Stimulated activated CD8-positive, alpha-beta memory T cell treated with anti-CD3 and anti-CD28 coated beads, Interleukin-15, amount 100 ng/mL, for 1 hour (primary cell): Measurements from ENCODE around the gene WNT7B.

Experiments used
- DNase-seq: peaks from one replicate; pipeline ENCODE4 v3.0.0-alpha.2; 2020; ENCODE audit warnings: low read depth

The WNT7B gene

GRCh38 chr22:45953178-45953577 is 23.8 kb downstream of the WNT7B start:
- DNase-seq, result no peak

- DNase-seq, result no peak
Measured at GRCh38 chr22:45952553-45952952, 24.4 kb downstream of the WNT7B start.

- no peak for DNase-seq
Measured at GRCh38 chr22:45952151-45952550, 24.8 kb downstream of the WNT7B start.

GRCh38 chr22:45949891-45950290 is 27.1 kb downstream of the WNT7B start:
- DNase-seq, result no peak

- no peak for DNase-seq
Measured at GRCh38 chr22:45949258-45949870, 27.6 kb downstream of the WNT7B start.

GRCh38 chr22:45948081-45948648 is 28.8 kb downstream of the WNT7B start:
- DNase-seq, result no peak

GRCh38 chr22:45946805-45947600 is 30.0 kb downstream of the WNT7B start:
- DNase-seq, result no peak

GRCh38 chr22:45945621-45946106 is 31.3 kb downstream of the WNT7B start:
- DNase-seq, result no peak

GRCh38 chr22:45942787-45943493 is 34.0 kb downstream of the WNT7B start:
- DNase-seq, result no peak

GRCh38 chr22:45942344-45942743 is 34.6 kb downstream of the WNT7B start:
- DNase-seq, result no peak

- no peak for DNase-seq
Measured at GRCh38 chr22:45938913-45939312, 38.0 kb downstream of the WNT7B start.

- no peak for DNase-seq
Measured at GRCh38 chr22:45937960-45938359, 39.0 kb downstream of the WNT7B start.

- DNase-seq, result no peak
Measured at GRCh38 chr22:45935573-45935972, 41.4 kb downstream of the WNT7B start.

GRCh38 chr22:45934659-45935341 is 42.2 kb downstream of the WNT7B start:
- DNase-seq, result no peak

- DNase-seq, result no peak
Measured at GRCh38 chr22:45934168-45934564, 42.8 kb downstream of the WNT7B start.

GRCh38 chr22:45933506-45934167 is 43.3 kb downstream of the WNT7B start:
- DNase-seq, result no peak

- no peak for DNase-seq
Measured at GRCh38 chr22:45932071-45932470, 44.9 kb downstream of the WNT7B start.

- no peak for DNase-seq
Measured at GRCh38 chr22:45931042-45931441, 45.9 kb downstream of the WNT7B start.

- no peak for DNase-seq
Measured at GRCh38 chr22:45930324-45930723, 46.6 kb downstream of the WNT7B start.

- DNase-seq, result no peak
Measured at GRCh38 chr22:45929649-45930048, 47.3 kb downstream of the WNT7B start.

- no peak for DNase-seq
Measured at GRCh38 chr22:45928726-45929368, 48.1 kb downstream of the WNT7B start.
